Lung (tissue), 12 donors: Measurements from ENCODE around the gene GFI1. TPM values are rescaled to one million over a fixed set of nuclear protein-coding genes. Genes with fewer than 3 reads are reported as not detected.

ENCODE experiments used
- ATAC-seq: fragments of 200-7000 bp; cut with Tn5 transposase; one replicate; pipeline ENCODE4 v1.9.1; 2020; ENCODE audit warnings: moderate number of reproducible peaks; ENCODE audit not compliant: insufficient read depth, low FRiP score
- DNase-seq, 3 donors: peaks; one replicate each; pipeline ENCODE4 v3.0.0-alpha.2; 2013 to 2017
- H3K27ac ChIP-seq, 2 donors: one replicate each; pipeline ENCODE4 v1.5.1; 2013; ENCODE audit warnings: mild to moderate bottlenecking in 2 of 2, moderate library complexity in 2 of 2, control low read depth in 1 of 2, inconsistent platforms in 1 of 2, low read depth in 1 of 2, low read length in 1 of 2
- H3K27me3 ChIP-seq, 3 donors: one replicate each; pipeline ENCODE4 v1.5.1; 2013; ENCODE audit warnings: low read length in 2 of 3; ENCODE audit not compliant: control insufficient read depth in 3 of 3, insufficient read depth in 3 of 3
- H3K36me3 ChIP-seq, 4 donors: one replicate each; pipeline ENCODE4 v1.5.1; 2013; ENCODE audit warnings: low read length in 4 of 4, mild to moderate bottlenecking in 1 of 4, moderate library complexity in 1 of 4; ENCODE audit not compliant: control insufficient read depth in 4 of 4, insufficient read depth in 4 of 4
- H3K4me1 ChIP-seq, 5 donors: one replicate each; pipeline ENCODE4 v1.5.1; 2013; ENCODE audit warnings: low read length in 5 of 5, mild to moderate bottlenecking in 2 of 5, moderate library complexity in 1 of 5; ENCODE audit not compliant: control insufficient read depth in 5 of 5, insufficient read depth in 5 of 5
- H3K4me3 ChIP-seq: one replicate; pipeline ENCODE4 v1.5.1; 2013; ENCODE audit warnings: mild to moderate bottlenecking, control low read depth, moderate library complexity
- H3K9ac ChIP-seq, 2 donors: one replicate each; pipeline ENCODE4 v1.5.1; 2013; ENCODE audit warnings: low read length in 2 of 2, control low read depth in 1 of 2; ENCODE audit not compliant: insufficient read depth in 1 of 2
- H3K9me3 ChIP-seq, 4 donors: one replicate each; pipeline ENCODE4 v1.5.1; 2013; ENCODE audit warnings: low read length in 3 of 4, mild to moderate bottlenecking in 1 of 4, moderate library complexity in 1 of 4; ENCODE audit not compliant: control insufficient read depth in 4 of 4, insufficient read depth in 3 of 4
- CTCF ChIP-seq: IDR thresholded peaks from 2 replicates; pipeline ENCODE4 v1.5.1; 2012; ENCODE audit warnings: mild to moderate bottlenecking; ENCODE audit errors: control extremely low read depth, extremely low read depth
- WGBS, 2 donors: extraction: QIAGEN DNeasy Blood & Tissue Kit; methylation state at CpG; one replicate each; pipeline ENCODE4 v1.1.7; 2013; 5-methylcytosine and 5-hydroxymethylcytosine counted together
- polyA plus RNA-seq, 2 donors: library from polyadenylated mRNA; stranded (reverse); fragments of 200-250 nt; gene quantifications; one replicate each; pipeline ENCODE4 v1.2.1, GENCODE V29; 2013
- total RNA-seq, 2 donors: library from RNA; depleted of rRNA in 1 of 2; stranded (reverse); fragments of >200 nt in 1 of 2; gene quantifications; one replicate each; pipeline ENCODE4 v1.2.1, GENCODE V29; 2014 to 2021
- donor health status: control.
- donor health status: control.
- donor health status: Bipolar disorder and iron deficiency.
- donor health status: healthy.
- donor health status: DM: yes; HTN: yes; CAD: no.

Gene GFI1
- total and polyA plus RNA-seq, 4 donors = 0.59 to 2.5 (median 1.9) TPM

- Histone ChIP-seq H3K9ac (no peak overlapping the region), H3K27ac (no peak overlapping the region), H3K4me3 (no peak overlapping the region), H3K9me3 (no peaks in the 10 kb centered on the region), H3K4me1 (no peaks in the 10 kb centered on the region), H3K27me3 (peaks cover 0 to 35% (median 28%) of the 10 kb centered on the region in 3 donors), H3K36me3 (no peaks in the 10 kb centered on the region)
- DNase-seq = no peak
- WGBS, 2 donors = 48 to 76% methylated on average over 5 of the region's 5 CpGs
- TF ChIP-seq CTCF = no peak
- ATAC-seq = no peak
Observed at GRCh38 chr1:92473781-92474495, 12.8 kb downstream of the GFI1 start.

GRCh38 chr1:92470216-92470615 is 16.5 kb downstream of the GFI1 start:
- Histone ChIP-seq H3K9ac (no peak overlapping the region), H3K4me1 (no peaks in the 10 kb centered on the region), H3K36me3 (no peaks in the 10 kb centered on the region), H3K27ac (no peak overlapping the region), H3K9me3 (no peaks in the 10 kb centered on the region), H3K4me3 (no peak overlapping the region), H3K27me3 (peaks cover 0 to 11% (median 9%) of the 10 kb centered on the region in 3 donors)
- DNase-seq (no peak), ATAC-seq (no peak)
- WGBS, 2 donors = 89 to 98% methylated on average over 1 of the region's 1 CpG
- TF ChIP-seq CTCF = no peak

- WGBS, 2 donors = 54 to 72% methylated on average over 1 of the region's 1 CpG
- H3K9me3 ChIP-seq = no peaks in the 10 kb centered on the region
- H3K27ac ChIP-seq = no peak overlapping the region
- H3K36me3 ChIP-seq = no peaks in the 10 kb centered on the region
- TF ChIP-seq CTCF = no peak
- H3K27me3 ChIP-seq = peaks cover 0 to under 1% (median 0%) of the 10 kb centered on the region in 3 donors
- ATAC-seq (no peak), DNase-seq (no peak)
- no peaks in the 10 kb centered on the region for H3K4me1 ChIP-seq
- no peak overlapping the region for H3K9ac ChIP-seq
- no peak overlapping the region for H3K4me3 ChIP-seq
Observed at GRCh38 chr1:92466683-92467352, 19.9 kb downstream of the GFI1 start.
